GM19395 (cell line): Measurements from ENCODE around the gene ELMOD1.
A peak's percentile ranks its signal among the peaks of the same experiment; 100 is the strongest.
"Not testable (repeated sequence)": the region's sequence is repeated elsewhere in the genome, so short reads cannot be mapped to it uniquely, and the experiment has no call there.

ENCODE experiments used
- ATAC-seq: cut with Tn5 transposase; IDR thresholded peaks from one replicate; pipeline ENCODE4 v1.9.1; 2021; ENCODE audit warnings: mild to moderate bottlenecking, moderate library complexity; ENCODE audit not compliant: unreplicated experiment

Gene ELMOD1

GRCh38 chr11:107590460-107591377, at the start of gene ELMOD1:
ELMOD1 (plus strand) TSS chr11:107591147; CDS start chr11:107618190, 27,043 bp downstream.
- peak; percentile 55 for ATAC-seq

GRCh38 chr11:107545101-107545514, 45.8 kb upstream of the ELMOD1 start:
- ATAC-seq = no peak

GRCh38 chr11:107547961-107548360, 43.0 kb upstream of the ELMOD1 start:
- ATAC-seq = no peak

GRCh38 chr11:107549253-107549953, 41.5 kb upstream of the ELMOD1 start:
- ATAC-seq = peak; percentile 85

- ATAC-seq = no peak
Measured at GRCh38 chr11:107549954-107550285, 41.0 kb upstream of the ELMOD1 start.

GRCh38 chr11:107550304-107550703, 40.6 kb upstream of the ELMOD1 start:
- no peak for ATAC-seq

GRCh38 chr11:107561688-107562087, 29.3 kb upstream of the ELMOD1 start:
- ATAC-seq = no peak

GRCh38 chr11:107562647-107563208, 28.2 kb upstream of the ELMOD1 start:
- no peak for ATAC-seq

- ATAC-seq = peak; percentile 42
Measured at GRCh38 chr11:107563702-107564101, 27.2 kb upstream of the ELMOD1 start.

- ATAC-seq = peak; percentile 7
Measured at GRCh38 chr11:107564877-107565218, 26.1 kb upstream of the ELMOD1 start.

- peak; percentile 81 for ATAC-seq
Measured at GRCh38 chr11:107565219-107565937, 25.6 kb upstream of the ELMOD1 start, which contains the start of gene ALKBH8. ALKBH8 (minus strand) TSS chr11:107565735; CDS start chr11:107560893, 4,842 bp downstream.

- ATAC-seq = peak; percentile 1
Measured at GRCh38 chr11:107565955-107566501, 24.9 kb upstream of the ELMOD1 start.

GRCh38 chr11:107566569-107566968, 24.4 kb upstream of the ELMOD1 start:
- ATAC-seq = no peak

GRCh38 chr11:107567739-107568335, 23.1 kb upstream of the ELMOD1 start:
- peak; percentile 24 for ATAC-seq

GRCh38 chr11:107570015-107570414, 20.9 kb upstream of the ELMOD1 start:
- ATAC-seq = no peak

- no peak for ATAC-seq
Measured at GRCh38 chr11:107573438-107573837, 17.5 kb upstream of the ELMOD1 start.

- peak; percentile 66 for ATAC-seq
Measured at GRCh38 chr11:107576497-107577345, 14.2 kb upstream of the ELMOD1 start.

GRCh38 chr11:107577346-107577711, 13.6 kb upstream of the ELMOD1 start:
- ATAC-seq = no peak

GRCh38 chr11:107579169-107579568, 11.8 kb upstream of the ELMOD1 start:
- ATAC-seq = not testable (repeated sequence)
